Memory B cell (primary cell): Measurements from ENCODE around the gene FASN.

ENCODE experiments used
- ATAC-seq: fragments of 150-1000 bp; cut with Tn5 transposase; 2 replicates; pipeline ENCODE4 v1.10.0; 2021; ENCODE audit warnings: low read depth, mild to moderate bottlenecking, moderate library complexity
- DNase-seq, 2 donors: peaks; one replicate each; pipeline ENCODE4 v3.0.0; 2022; ENCODE audit warnings: low spot score in 2 of 2
- H3K27ac Mint-ChIP-seq: one replicate; pipeline ENCODE4 v1.8.0; 2022; ENCODE audit warnings: mild to moderate bottlenecking, moderate library complexity, mixed read lengths
- H3K27me3 Mint-ChIP-seq: one replicate; pipeline ENCODE4 v1.8.0; 2022; ENCODE audit warnings: mixed read lengths
- H3K36me3 Mint-ChIP-seq: one replicate; pipeline ENCODE4 v1.8.0; 2022; ENCODE audit warnings: mild to moderate bottlenecking, mixed read lengths
- H3K4me1 Mint-ChIP-seq: one replicate; pipeline ENCODE4 v1.8.0; 2022; ENCODE audit warnings: mixed read lengths
- H3K4me3 Mint-ChIP-seq: one replicate; pipeline ENCODE4 v1.8.0; 2022; ENCODE audit warnings: mild to moderate bottlenecking, moderate library complexity, mixed read lengths
- H3K9me3 Mint-ChIP-seq: one replicate; pipeline ENCODE4 v1.8.0; 2022; ENCODE audit warnings: mixed read lengths

FASN gene

DNA sequence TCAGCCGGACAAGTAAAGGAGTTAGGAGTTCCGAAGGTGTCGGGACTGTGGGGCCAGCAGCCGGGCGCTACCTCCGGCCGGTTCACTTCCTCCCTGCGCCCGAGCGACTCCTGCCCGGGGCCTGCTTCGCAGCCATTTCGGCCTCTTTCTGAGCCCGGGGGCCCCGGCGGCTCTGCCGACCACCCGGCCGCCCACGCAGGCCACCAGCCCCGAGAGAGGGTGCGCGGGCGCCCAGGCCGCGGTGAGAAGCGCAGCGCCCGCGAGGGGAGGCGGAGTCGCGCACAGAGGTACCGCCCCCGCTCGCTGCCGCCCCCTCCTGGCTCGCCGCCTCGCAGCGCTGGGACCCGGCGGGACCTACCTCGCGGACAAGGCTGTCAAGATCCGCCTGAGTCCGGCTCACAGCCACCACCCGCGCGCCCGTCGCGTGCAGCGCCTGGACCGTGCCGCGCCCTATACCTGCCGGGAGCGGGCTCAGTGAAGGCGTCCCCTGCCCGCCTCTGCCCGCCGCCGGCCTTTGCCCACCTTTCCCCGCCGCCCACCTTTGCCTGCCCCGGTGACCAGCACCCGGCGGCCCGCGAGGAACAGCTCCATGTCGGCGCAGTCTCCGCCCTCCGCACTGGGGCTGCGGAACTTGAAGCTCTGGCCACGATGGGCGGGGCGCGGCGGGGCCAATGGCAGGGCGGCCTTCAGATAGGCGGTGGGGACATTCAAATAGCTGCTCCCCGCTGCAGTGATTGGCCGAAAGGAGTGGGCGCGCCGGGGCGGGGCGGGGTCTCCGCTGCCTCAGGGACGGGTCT is 60.7 kb downstream of the FASN start, which contains the start of gene DCXR:
DCXR (minus strand) TSS at position 606 of the 797 bp plus-strand sequence; CDS start at position 591, 15 bp downstream.
- ATAC-seq (peak; percentile 90), DNase-seq (peak; percentile 94 to 98)
- no peaks in the 10 kb centered on the region for H3K27me3 Mint-ChIP-seq
- peak within 1 kb of the TSS; percentile 80 for H3K27ac Mint-ChIP-seq
- peaks cover 4% of the 10 kb centered on the region for H3K36me3 Mint-ChIP-seq
- no peaks in the 10 kb centered on the region for H3K9me3 Mint-ChIP-seq
- H3K4me1 Mint-ChIP-seq, result peaks cover 5% of the 10 kb centered on the region
- peak within 1 kb of the TSS; percentile 90 for H3K4me3 Mint-ChIP-seq

DNA sequence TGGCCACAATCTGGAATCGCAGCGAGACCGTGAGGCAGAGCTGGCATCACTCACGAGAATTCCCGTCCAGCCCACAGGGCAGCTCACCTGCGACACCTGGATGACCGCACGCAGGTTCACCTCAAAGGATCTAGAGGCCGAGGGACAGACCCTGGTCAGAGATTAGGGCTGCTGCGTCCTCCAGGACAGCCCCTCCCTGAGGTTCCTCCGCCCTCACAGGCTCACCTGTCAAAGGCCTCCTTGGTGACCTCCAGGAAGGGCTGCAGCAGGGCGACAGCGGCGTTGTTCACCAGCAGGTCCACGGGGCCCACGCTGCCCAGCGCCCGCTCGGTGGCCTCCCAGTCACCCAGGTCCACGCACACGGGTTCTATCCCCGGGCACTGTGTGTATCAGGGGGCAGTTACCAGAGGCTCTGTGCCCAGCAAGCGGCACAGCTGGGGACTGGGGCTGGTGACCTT is 61.4 kb downstream of the FASN start:
- peak overlapping the region; percentile 90 for H3K4me3 Mint-ChIP-seq
- no peak for DNase-seq
- H3K27ac Mint-ChIP-seq, result no peak overlapping the region
- H3K36me3 Mint-ChIP-seq, result peaks cover 4% of the 10 kb centered on the region
- no peaks in the 10 kb centered on the region for H3K27me3 Mint-ChIP-seq
- ATAC-seq, result no peak
- H3K4me1 Mint-ChIP-seq, result peaks cover 5% of the 10 kb centered on the region
- H3K9me3 Mint-ChIP-seq, result no peaks in the 10 kb centered on the region

DNA sequence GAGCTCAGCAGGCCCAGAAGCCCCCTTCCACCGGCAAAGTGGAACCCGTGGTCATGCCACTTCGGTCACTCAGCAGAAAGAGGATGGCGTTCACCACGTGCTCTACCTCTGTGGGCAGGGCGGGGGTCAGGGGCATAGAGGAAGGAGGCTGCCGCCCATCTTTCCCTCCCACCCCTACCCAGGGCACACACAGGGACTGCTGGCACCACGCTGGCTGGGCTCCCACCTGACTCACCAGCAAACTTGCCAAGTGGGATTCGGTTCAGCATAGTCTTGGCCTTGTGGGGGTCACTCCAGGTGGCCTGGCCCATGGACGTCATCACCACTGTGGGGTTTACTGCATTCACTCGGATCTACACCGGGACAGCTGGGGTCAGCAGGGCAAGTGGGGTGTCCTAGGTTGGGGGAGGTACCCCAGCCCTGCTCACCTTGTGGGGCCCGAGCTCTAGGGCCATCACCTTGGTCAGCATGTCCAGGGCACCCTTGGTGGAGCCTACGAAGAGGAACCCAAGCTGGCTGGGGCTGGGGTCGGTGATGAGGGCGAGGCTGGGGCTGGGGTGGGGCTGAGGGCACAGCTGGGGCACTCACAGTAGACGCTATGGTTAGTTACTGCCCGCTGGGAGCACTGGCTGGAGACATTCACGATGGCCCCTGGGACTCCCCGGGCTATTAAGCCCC is 61.9 kb downstream of the FASN start:
- no peaks in the 10 kb centered on the region for H3K9me3 Mint-ChIP-seq
- ATAC-seq, result no peak
- H3K4me1 Mint-ChIP-seq, result peaks cover 5% of the 10 kb centered on the region
- peaks cover 4% of the 10 kb centered on the region for H3K36me3 Mint-ChIP-seq
- peak overlapping the region; percentile 90 for H3K4me3 Mint-ChIP-seq
- no peaks in the 10 kb centered on the region for H3K27me3 Mint-ChIP-seq
- H3K27ac Mint-ChIP-seq, result no peak overlapping the region
- no peak for DNase-seq

DNA sequence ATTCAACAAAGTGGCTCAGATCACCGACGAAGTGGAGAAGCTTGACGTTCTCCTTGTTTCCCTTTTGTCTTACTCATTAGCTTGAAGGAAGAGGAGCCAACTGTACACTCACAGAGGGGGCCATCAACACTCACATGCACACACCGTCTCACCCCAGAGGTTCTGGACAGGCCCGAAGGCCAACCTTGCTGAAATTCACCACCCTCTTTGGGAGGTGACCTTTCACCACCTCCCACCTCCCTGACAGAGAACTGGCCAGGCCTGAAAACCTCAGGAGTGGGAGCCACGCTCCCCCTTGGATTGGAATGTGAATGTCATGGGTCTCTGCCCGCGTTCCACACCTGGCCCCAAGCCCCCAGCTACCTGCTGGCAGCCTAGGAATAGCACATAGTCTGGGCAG is 62.5 kb downstream of the FASN start:
- H3K4me1 Mint-ChIP-seq, result peaks cover 6% of the 10 kb centered on the region
- H3K27me3 Mint-ChIP-seq, result no peaks in the 10 kb centered on the region
- ATAC-seq (no peak), DNase-seq (no peak)
- peaks cover 4% of the 10 kb centered on the region for H3K36me3 Mint-ChIP-seq
- peak overlapping the region; percentile 21 for H3K4me3 Mint-ChIP-seq
- H3K9me3 Mint-ChIP-seq, result no peaks in the 10 kb centered on the region
- H3K27ac Mint-ChIP-seq, result no peak overlapping the region

DNA sequence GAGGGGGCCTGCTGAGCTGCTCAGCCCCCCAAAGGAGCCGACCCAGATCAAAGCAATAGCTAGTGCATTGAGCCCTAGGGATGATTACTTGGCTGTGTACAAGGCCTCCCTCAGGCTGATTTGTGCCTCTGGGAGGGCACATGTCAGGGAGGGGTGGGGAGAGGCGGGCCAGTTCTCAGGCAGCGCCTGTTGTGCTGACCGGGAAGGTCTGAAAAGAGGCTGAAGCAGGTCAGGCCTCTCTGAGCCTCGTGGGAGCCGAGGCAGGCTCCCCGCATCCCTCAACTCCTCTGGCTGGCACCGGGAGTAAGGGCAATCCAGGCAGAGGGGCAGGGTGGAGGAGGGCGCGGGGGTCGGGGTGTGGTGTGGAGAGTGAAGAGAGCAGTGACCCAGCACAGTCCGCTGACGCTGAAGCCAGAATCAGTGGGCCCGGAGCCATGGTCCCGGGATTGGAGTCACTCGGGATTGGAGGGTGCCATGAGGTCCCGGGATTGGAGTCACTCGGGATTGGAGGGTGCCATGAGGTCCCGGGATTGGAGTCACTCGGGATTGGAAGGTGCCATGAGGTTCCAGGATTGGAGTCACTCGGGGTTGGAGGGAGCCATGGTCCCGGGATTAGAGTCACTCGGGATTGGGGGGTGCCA is 63.5 kb downstream of the FASN start:
- H3K27ac Mint-ChIP-seq, result no peak overlapping the region
- ATAC-seq (no peak), DNase-seq (no peak)
- no peak overlapping the region for H3K4me3 Mint-ChIP-seq
- H3K9me3 Mint-ChIP-seq, result no peaks in the 10 kb centered on the region
- peaks cover 11% of the 10 kb centered on the region for H3K4me1 Mint-ChIP-seq
- peaks cover 2% of the 10 kb centered on the region for H3K27me3 Mint-ChIP-seq
- peaks cover 4% of the 10 kb centered on the region for H3K36me3 Mint-ChIP-seq

DNA sequence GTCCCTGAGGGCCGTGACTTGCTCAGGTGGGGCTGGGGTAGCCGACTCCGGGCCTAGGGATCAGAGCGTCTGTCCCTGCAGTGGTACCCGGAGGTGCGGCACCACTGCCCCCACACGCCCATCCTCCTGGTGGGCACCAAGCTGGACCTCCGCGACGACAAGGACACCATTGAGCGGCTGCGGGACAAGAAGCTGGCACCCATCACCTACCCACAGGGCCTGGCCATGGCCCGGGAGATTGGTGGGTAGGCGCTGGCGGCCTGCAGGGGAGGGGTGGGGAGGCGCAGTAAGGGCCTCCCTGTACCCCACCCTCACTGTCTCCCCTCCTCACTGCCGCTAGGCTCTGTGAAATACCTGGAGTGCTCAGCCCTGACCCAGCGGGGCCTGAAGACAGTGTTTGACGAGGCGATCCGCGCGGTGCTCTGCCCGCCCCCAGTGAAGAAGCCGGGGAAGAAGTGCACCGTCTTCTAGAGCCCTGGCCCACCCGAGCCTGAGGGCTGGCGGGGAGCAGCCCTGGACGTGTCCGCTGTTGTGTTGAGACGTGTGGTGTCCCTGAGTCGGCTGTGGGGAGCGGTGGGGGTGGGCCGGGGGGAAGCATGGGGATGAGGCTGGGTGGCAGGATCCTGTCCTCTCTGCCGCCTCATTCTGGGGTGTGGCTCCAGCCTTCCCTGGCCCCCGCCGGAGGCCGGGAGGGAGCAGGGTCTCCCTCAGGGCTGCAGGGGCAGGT is 64.5 kb downstream of the FASN start:
- ATAC-seq (no peak), DNase-seq (no peak)
- H3K27ac Mint-ChIP-seq, result no peak overlapping the region
- H3K4me1 Mint-ChIP-seq, result peaks cover 14% of the 10 kb centered on the region
- H3K9me3 Mint-ChIP-seq, result no peaks in the 10 kb centered on the region
- H3K36me3 Mint-ChIP-seq, result peaks cover 4% of the 10 kb centered on the region
- H3K27me3 Mint-ChIP-seq, result peaks cover 2% of the 10 kb centered on the region
- no peak overlapping the region for H3K4me3 Mint-ChIP-seq

DNA sequence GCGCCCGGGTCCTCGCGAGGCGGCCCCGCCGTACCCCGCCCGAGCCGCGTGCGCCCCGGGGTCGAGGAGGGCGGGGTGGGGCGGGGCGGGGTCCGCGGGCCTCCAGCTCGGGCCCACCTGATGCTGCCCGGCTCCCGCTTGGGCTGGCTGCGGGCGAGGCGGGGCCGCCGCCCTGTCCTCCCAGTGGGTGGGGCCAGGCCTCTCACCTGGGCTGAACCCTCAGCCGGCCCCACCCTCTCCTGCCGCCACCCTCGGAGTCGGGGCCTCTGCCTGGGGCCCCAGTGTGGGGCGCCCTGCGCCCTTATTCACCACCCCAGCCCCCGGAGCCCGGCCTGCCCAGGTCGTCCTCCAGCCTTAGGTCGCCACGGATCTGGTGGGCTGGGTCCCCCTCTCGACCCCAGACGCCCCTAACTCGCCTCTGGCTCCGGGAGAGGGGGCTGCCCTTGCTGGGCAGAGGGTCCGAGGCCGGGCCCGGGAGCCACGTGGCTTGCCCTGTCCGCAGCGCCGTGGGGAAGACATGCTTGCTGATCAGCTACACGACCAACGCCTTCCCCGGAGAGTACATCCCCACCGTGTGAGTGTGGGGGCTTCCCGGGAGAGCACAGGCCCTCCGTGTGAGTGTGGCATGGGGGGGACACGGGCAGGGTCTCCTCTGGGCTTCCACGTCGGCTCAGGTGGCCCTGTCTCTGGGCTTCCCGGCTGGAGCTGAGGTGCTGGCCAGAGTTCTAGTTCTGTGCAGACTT is 66.0 kb downstream of the FASN start:
- ATAC-seq, result peak; percentile 23
- peaks cover 4% of the 10 kb centered on the region for H3K36me3 Mint-ChIP-seq

DNA sequence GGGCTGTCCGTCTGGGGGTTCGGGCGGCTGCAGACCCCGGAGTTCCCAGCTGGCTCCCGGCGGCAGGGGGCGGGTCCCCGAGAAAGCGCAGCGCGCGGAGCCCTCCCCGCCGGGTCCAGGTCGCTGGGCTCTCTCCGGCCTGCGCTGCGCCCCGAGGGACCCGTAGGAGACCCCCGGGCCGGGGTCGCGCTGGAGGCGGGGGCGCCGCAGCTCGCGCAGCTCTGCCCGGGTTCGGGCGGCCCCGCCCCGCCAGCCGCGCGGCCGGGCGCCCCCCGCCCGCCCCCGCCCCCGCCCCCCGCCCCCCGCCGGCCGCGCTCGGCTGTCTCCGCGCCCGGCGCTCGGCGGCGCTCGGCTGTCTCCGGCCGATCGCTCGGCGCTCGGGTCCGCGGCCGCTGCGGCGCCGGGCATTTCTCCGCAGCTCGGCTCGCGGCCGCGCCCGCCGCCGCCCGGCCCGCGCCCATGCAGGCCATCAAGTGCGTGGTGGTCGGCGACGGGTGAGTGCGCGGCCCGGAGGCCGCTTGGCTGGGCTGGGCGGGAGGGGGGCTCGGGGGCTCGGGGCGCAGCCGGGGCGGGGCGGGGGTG is 66.6 kb downstream of the FASN start, which contains the start of gene RAC3:
RAC3 (plus strand) TSS at position 376 of the 582 bp plus-strand sequence; CDS start at position 460, 84 bp downstream.
- Mint-ChIP-seq H3K36me3 (peaks cover 4% of the 10 kb centered on the region), H3K4me3 (peak within 1 kb of the TSS; percentile 88), H3K9me3 (no peaks in the 10 kb centered on the region), H3K4me1 (peaks cover 9% of the 10 kb centered on the region), H3K27me3 (peaks cover 2% of the 10 kb centered on the region), H3K27ac (no peak within 1 kb of the TSS)
- DNase-seq (no peak), ATAC-seq (peak; percentile 13)

More for the DNA sequence above, 66.0 kb downstream of the FASN start:
- DNase-seq, result no peak
- Mint-ChIP-seq H3K4me3 (peak overlapping the region; percentile 55), H3K4me1 (peaks cover 9% of the 10 kb centered on the region), H3K27me3 (peaks cover 2% of the 10 kb centered on the region), H3K9me3 (no peaks in the 10 kb centered on the region), H3K27ac (no peak overlapping the region)

DNA sequence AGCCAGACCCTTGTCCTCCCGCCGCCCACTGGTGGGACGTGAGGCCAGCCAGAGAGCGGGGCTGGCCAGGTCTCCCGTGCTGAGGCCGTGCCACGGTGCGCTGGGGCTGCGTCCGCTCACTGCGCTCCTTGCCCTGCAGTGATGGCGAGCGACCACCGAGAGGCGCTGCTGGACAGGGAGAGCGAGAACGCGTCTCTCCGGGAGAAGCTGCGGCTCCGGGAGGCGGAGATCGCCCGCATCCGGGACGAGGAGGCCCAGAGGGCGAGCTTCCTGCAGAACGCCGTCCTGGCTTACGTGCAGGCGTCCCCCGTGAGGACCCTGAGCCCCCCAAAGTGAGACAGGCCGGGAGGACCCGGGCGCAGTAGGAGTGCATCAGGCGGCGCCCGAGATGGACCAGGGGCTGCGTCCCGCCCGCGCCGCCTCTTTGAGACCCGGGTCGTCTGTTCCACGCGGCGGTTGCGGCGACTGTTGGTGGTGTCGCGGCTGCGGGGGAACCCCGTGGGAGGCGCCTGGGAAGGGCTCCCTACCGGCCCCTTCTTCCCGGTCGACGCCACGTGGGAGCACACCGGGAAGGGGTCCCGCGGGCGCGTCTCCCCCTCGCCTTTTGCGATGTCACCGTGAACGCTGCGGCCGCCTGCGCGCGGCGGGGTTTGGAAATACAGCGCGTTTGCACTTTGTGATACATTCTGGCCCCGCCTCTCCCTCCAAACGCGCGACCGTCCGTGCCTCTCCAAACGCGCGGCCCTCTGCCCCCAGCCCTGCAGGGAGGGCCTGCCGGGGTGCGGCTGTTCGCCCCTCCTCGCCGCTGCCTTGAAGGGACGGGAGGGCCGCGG is 67.3 kb downstream of the FASN start:
- H3K4me3 Mint-ChIP-seq, result peak overlapping the region; percentile 88
- ATAC-seq (peak; percentile 78), DNase-seq (peak; percentile 75 to 89)
- H3K4me1 Mint-ChIP-seq, result peaks cover 9% of the 10 kb centered on the region
- H3K27ac Mint-ChIP-seq, result no peak overlapping the region
- H3K9me3 Mint-ChIP-seq, result no peaks in the 10 kb centered on the region
- peaks cover 2% of the 10 kb centered on the region for H3K27me3 Mint-ChIP-seq
- H3K36me3 Mint-ChIP-seq, result peaks cover 4% of the 10 kb centered on the region

DNA sequence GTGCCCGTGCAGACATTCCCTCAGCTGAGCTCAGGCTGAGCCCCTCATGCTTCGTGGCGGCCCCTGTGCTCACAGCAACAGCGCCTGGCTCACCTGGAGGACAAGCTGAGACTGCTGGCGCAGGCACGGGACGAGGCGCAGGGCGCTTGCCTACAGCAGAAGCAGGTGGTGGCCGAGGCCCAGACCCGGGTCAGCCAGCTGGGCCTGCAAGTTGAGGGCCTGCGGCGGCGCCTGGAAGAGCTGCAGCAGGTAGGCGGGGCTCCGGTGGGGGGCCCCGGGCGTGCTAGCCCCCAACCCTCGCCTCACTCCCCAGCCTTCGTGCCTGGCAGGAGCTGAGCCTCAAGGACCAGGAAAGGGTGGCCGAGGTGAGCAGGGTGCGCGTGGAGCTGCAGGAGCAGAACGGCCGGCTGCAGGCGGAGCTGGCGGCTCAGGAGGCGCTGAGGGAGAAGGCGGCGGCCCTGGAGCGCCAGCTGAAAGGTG is 68.0 kb downstream of the FASN start:
- peak overlapping the region; percentile 88 for H3K4me3 Mint-ChIP-seq
- peaks cover 2% of the 10 kb centered on the region for H3K36me3 Mint-ChIP-seq
- peaks cover 4% of the 10 kb centered on the region for H3K27me3 Mint-ChIP-seq
- DNase-seq (no peak), ATAC-seq (no peak)
- no peak overlapping the region for H3K27ac Mint-ChIP-seq
- peaks cover 9% of the 10 kb centered on the region for H3K4me1 Mint-ChIP-seq
- no peaks in the 10 kb centered on the region for H3K9me3 Mint-ChIP-seq

DNA sequence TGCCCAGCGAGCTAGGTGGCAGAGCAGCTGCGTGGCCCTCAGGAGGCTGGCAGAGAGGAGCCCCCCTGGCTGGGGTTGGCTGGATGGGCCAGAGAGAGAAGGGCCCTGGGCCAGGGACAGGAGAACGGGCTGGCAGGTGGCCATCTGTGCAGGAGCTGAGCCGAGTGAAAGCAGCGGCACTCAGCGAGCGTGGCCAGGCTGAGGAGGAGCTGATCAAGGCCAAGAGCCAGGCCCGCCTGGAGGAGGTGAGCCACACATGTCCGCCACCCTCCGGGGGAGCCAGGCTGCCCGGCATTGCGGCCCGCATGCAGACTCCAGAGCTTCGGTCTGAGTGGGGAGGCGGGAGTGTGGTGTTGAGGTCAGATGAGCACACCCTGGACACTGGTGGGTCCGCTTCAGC is 68.6 kb downstream of the FASN start:
- Mint-ChIP-seq H3K36me3 (peaks cover 2% of the 10 kb centered on the region), H3K4me1 (peaks cover 9% of the 10 kb centered on the region), H3K27ac (no peak overlapping the region), H3K27me3 (peaks cover 4% of the 10 kb centered on the region), H3K4me3 (peak overlapping the region; percentile 75), H3K9me3 (no peaks in the 10 kb centered on the region)
- DNase-seq (no peak), ATAC-seq (no peak)

DNA sequence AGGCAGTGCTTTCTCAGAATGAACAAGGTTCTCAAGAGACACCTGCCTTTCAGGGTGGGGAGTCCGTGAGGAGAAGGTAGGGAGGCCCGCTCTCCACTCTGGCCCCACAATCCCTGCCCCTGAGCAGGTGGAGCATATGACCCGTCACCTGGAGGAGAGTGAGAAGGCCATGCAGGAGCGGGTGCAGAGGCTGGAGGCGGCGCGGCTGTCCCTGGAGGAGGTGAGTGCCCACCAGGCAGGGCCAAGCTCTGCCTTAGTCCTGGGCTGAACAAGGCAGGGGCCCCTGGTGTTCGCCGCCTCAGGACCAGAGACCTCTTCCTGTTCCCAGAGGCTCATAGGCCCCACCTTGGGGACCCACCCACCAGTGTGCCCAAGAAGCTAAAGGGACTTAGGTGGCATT is 69.1 kb downstream of the FASN start:
- Mint-ChIP-seq H3K4me3 (peak overlapping the region; percentile 11), H3K36me3 (peaks cover 2% of the 10 kb centered on the region), H3K9me3 (no peaks in the 10 kb centered on the region), H3K27ac (no peak overlapping the region), H3K4me1 (peaks cover 9% of the 10 kb centered on the region), H3K27me3 (peaks cover 4% of the 10 kb centered on the region)
- ATAC-seq (no peak), DNase-seq (no peak)
